ENCODE data around the gene BOLA2B. TPM values are rescaled to one million over a fixed set of nuclear protein-coding genes. Genes with fewer than 3 reads are reported as not detected.
A peak's percentile ranks its signal among the peaks of the same experiment; 100 is the strongest.
"Not testable (repeated sequence)": the region's sequence is repeated elsewhere in the genome, so short reads cannot be mapped to it uniquely, and the experiment has no call there.

BOLA2B gene
- total RNA-seq, 1 donor from 2014 or later, result 26.9 TPM

DNA sequence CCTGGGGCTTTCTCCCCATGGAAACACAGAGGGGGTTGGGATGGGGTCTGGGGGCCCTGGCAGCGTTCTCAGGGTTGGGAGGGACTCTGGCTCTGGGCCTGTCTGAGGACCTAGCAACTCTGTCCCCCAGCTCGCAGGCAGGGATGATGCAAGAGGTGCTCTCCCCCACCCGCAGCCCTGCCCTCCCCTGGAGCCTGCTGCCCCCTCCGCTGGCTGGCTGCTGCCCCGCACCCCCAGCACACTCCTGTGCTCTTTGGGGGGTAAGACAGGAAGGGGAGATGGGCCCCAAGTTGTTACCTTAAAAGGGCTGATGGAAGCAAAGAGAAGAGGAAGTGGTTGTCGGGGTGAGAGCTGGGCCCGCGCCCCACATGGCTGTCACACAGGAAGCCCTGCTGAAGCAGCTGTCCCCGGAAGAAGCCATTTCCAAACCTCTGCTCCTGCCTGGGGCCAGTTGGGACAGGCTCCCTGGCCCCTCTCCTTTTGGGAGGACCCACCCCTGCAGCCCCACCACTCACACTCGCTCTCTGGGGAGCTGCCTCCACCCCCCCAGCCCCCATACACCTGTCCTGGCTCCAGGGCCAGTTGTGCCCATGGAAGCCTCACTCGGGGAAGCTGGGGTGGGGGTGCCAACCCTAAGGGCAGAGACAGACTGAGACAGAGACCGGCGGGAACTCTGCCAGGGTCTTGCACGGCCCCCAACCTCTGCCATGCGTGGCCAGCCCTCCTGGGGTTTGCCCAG lies 7.6 kb downstream of the BOLA2B start:
- DNase-seq (ENCODE audit: low spot score) (no peak), ATAC-seq (peak; percentile 29)
- intact Hi-C loops (cut with DNase I), result no loop called here

DNA sequence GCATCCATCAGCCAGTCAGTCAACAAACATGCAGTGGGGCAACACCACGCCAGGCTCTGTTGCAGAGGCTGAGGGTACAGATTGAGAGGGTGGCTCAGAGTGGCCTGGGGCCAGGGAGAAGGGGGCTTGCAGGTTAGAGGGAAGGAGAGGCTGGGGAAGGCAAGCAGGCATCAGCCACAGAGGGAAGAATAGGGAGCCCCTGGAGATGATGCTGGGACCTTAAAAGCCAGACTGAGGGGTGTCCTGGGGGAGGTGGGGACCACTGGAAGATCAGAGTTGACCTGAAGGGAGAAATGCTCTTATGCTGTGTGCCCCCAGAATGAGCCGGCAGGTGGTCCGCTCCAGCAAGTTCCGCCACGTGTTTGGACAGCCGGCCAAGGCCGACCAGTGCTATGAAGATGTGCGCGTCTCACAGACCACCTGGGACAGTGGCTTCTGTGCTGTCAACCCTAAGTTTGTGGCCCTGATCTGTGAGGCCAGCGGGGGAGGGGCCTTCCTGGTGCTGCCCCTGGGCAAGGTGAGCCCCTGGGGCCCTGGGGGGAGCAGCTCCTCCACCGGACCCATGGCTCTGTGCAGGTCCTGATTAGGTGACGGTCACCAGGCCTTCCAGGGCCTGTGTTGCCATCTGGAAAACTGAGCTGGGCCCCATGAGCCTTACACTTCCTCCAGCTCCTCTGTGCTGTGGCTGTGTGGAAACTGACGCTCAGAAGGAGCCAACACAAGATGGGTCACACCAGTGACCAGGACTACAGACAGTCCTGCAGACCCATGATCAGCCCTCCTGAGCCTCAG lies 8.4 kb downstream of the BOLA2B start:
- DNase-seq (ENCODE audit: low spot score), result no peak
- intact Hi-C loops (cut with DNase I), result no loop called here
- no peak for ATAC-seq

DNA sequence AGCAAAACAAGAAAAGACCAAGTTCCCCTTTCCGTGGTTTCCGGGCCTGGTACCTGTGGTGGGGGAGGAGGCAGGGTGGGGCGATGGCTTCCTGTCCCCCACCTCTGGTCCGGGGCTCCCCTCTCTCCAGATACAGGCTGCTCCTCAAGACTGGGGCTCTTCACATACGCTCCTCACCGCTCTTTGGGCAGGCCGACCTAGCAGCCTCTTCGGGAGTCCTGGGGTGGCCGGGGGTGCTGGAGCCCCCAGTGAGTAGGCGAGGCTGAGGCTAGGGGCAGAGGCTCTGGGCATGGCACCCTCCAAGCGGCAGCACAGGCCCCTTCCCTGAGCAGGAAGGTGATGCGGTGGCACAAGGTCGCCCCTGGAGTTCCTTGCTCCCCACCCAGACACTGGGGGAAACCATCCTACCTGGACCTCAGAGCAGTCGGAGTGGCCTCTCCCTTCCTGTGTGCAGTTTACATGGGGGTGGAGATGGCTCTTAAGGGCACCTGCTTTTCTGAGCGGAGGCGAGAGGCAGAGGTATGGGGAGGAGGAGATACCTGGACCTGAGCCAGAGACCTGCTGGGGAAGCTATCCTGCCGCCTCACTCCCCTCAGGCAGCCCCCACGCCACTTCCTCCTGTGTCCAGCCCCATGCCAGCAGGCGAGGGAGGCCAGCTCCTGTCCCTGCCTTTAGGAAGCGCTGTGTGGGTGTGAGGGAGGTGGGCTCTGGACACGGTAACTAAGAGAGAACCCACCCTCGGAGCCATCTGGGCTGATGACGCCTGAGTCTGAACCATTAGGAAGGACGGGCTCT lies 9.2 kb downstream of the BOLA2B start:
- ATAC-seq, result no peak
- intact Hi-C loops (cut with DNase I), result no loop called here
- no peak for DNase-seq (ENCODE audit: low spot score)

DNA sequence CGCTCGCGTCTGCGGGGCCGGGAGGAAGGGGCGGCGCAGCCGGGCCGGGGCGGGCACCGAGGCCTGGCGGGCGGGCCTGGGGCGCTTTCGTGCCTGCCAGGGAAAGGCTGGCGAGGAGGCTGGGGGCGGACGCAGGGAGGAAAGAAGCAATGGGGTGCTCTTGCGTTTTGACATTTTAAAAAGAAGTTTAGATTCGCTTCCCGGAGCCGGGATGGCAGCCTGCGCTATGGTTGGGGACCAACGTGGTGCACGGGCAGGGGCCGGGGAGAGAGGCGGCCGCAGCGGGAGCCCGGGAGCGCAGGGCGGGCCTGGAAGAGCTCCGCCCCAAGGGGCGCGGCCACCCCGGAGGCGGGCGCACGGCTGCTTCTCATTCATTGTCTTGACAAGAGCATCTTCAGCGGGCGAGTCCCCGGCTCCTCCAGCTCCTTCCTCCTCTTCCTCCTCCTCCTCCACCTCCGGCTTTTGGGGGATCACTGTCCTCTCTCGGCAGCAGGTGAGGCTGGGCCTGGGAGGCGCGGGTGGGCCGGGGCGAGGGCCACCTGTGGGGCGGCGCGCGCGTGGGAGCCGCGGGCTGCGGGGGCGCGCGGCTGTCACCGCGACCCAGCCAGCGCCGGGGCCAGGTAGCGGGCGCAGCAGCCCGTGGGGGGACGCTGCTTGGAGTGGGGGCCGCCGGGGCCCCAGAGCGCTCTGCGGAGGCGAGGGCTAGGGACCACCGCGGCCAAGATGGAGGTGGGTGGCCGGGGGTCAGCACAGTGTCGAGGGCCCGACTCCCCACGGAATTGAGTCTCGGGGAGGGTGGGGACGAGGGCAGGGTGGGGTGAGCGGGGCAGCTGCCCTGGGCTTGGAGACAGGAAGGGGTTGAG lies 10.0 kb downstream of the BOLA2B start, which contains the start of gene CORO1A:
CORO1A (plus strand) TSS at position 370 of the 863 bp plus-strand sequence. CDS start 1,608 bp downstream, outside the sequence.
- intact Hi-C loops (cut with DNase I), result no loop called here
- peak; percentile 91 for DNase-seq (ENCODE audit: low spot score)
- ATAC-seq, result peak; percentile 88

DNA sequence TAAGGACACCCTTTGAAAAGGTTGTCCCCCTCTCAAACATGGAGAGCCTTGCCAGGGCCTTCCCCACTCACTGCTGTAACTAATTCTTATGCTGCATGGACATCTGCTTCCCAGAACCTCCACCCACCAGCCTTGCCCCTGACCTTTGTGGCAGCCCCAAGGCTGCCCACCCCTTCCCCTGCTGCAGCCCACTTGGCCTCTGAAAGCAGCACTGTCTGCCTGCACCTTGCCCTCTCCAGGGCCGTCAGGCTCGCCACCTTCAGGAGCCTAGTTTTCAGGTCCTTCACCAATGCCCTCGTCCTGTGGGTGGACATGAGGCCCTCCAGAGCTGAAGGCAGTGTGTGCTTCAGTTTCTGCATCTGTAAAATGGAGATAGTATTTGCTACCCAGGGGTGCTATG lies 12.7 kb downstream of the BOLA2B start:
- no peak for ATAC-seq
- intact Hi-C loops (cut with DNase I), result no loop called here

DNA sequence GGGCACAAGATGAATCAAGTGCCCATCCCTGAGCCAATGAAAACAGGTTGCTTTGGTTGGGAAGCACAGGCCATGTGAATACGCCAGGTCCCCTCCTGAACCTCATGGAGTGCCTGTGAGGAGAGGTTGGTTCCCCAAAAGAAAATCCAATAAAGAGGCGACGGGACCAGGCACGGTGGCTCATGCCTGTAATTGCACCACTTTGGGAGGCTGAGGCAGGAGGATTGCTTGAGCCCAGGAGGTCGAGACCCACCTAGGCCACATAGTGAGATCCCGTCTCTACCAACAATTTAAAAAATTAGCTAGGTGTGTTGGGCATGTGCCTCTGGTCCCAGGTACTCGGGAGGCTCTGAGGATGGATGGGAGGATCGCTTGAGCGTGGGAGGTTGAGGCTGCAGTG lies 13.5 kb downstream of the BOLA2B start:
- ATAC-seq (no peak), DNase-seq (ENCODE audit: low spot score) (no peak)
- intact Hi-C loops (cut with DNase I), result no loop called here

More for the DNA sequence above, 12.7 kb downstream of the BOLA2B start:
- no peak for DNase-seq (ENCODE audit: low spot score)

DNA sequence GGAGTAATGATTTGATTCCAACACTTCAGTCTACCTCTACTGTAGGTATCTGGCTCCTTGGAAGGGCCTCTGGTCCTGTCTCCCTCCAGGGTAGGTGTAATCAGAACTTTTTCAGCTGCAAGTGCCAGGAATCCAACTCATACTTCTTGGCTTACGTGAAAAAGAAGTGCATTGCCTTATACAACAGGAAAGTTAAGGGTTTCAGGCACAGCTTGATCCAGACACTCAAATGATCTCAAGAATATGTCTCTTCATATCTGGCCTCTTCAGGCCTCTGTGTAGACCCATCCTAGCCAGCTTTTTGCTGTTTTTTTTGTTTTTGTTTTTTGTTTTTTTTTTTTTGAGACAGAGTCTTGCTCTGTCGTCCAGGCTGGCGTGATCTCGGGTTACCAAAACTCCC lies 14.3 kb downstream of the BOLA2B start:
- intact Hi-C loops (cut with DNase I), result no loop called here
- no peak for ATAC-seq
- no peak for DNase-seq (ENCODE audit: low spot score)

DNA sequence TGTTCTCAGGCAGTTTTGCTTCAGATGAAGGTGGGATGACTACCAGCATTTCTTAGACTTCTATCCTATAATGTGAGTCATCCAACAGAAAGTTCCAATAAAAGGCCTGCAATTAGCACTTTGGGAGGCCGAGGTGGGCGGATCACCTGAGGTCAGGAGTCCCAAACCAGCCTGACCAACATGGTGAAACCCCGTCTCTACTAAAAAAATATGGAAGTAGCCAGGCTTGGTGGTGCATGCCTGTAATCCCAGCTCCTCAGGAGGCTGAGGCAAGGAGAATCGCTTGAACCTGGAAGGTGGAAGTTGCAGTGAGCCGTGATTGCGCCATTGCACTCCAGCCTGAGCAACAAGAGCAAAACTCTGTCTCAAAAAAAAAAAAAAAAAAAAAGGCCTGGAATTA lies 16.6 kb downstream of the BOLA2B start:
- intact Hi-C loops (cut with DNase I); ATAC-seq; DNase-seq (ENCODE audit: low spot score): not testable (repeated sequence)

DNA sequence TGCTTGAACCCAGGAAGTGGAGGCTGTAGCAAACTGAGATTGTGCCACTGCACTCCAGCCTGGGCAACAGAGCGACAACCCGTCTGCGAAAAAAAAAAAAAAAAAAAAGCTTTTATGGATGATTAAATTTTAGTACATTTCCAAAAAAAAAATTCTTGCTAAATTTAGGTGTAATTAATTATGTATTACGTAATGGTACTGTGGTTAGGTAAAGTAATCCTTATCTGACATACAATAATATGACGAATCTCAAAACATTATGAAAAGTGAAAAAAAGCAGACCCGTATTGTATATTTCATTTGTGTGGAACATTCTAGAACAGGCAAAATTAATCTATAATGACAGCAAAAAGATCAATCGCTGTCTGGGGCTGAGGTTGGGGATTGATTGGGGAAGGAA lies 20.4 kb downstream of the BOLA2B start:
- intact Hi-C loops (cut with DNase I), result no loop called here
- ATAC-seq (no peak), DNase-seq (ENCODE audit: low spot score) (no peak)

DNA sequence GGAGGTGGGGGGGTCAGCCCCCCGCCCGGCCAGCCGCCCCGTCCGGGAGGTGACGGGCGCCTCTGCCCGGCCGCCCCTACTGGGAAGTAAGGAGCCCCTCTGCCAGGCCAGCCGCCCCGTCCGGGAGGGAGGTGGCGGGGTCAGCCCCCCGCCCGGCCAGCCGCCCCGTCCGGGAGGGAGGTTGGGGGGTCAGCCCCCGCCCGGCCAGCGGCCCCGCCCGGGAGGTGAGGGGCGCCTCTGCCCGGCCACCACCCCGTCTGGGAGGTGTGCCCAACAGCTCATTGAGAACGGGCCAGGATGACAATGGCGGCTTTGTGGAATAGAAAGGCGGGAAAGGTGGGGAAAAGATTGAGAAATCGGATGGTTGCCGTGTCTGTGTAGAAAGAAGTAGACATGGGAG lies 23.3 kb downstream of the BOLA2B start:
- ATAC-seq; DNase-seq (ENCODE audit: low spot score); intact Hi-C loops (cut with DNase I): not testable (repeated sequence)

DNA sequence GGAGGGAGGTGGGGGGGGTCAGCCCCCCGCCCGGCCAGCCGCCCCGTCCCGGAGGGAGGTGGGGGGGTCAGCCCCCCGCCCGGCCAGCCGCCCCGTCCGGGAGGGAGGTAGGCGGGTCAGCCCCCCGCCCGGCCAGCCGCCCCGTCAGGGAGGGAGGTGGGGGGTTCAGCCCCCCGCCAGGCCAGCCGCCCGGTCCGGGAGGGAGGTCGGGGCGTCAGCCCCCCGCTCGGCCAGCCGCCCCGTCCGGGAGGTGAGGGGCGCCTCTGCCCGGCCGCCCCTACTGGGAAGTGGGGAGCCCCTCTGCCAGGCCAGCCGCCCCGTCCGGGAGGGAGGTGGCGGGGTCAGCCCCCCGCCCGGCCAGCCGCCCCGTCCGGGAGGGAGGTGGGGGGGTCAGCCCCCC lies 24.1 kb downstream of the BOLA2B start:
- ATAC-seq; DNase-seq (ENCODE audit: low spot score); intact Hi-C loops (cut with DNase I): not testable (repeated sequence)

DNA sequence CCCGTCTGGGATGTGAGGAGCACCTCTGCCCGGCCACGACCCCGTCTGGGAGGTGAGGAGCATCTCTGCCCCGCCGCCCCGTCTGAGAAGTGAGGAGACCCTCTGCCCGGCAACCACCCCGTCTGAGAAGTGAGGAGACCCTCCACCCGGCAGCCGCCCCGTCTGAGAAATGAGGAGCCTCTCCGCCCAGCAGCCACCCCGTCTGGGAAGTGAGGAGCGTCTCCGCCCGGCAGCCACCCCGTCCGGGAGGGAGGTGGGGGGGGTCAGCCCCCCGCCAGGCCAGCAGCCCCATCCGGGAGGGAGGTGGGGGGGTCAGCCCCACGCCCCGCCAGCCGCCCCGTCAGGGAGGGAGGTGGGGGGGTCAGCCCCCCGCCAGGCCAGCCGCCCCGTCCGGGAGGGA lies 24.7 kb downstream of the BOLA2B start:
- intact Hi-C loops (cut with DNase I); DNase-seq (ENCODE audit: low spot score); ATAC-seq: not testable (repeated sequence)

DNA sequence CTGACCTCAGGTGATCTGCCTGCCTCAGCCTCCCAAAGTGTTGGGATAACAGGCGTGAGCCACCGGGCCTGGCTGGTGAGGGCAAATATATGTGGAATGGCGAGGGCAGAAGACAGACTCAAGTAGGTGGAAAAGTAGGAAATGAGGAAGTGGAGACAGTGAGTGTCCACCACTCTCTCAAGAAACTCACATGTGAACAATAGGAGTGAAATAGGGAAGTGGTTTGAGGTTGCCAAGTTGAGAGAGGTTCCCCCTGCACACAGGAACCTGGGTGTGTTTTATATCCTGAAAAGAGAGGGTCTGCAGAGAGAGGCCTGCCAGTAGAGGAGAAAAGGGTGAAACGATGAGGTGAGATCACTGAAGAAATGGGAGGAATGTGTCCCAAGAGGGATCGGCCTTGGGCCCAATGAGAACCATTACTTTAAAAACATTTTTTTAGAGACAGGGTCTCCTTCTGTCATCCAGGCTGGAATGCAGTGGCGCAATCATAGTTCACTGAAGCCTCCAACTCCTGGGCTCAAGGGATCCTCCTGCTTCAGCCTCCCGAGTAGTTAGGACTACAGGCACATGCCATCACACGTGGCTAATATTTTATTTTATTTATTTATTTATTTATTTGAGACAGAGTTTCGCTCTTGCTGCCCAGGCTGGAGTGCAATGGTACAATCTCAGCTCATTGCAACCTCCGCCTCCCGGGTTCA lies 27.1 kb downstream of the BOLA2B start:
- intact Hi-C loops (cut with DNase I), result no loop called here
- DNase-seq (ENCODE audit: low spot score) (no peak), ATAC-seq (peak; percentile 63)

DNA sequence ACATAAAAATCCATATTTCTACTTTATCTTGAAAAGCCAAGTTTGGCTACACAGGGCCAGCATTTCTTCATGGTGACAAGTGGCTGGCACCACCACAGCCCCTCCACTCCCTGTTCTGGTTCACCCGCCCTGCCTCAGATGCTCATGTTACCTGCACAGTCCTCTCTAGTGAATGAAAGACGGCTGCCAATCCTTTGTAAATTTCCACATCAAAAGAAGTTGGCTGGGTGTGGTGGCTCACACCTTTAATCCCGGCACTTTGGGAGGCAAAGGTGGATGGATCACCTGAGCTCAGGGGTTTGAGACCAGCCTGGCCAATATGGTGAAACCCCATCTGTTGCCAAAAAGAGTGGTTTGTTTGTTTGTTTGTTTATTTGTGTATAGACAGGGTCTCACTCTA lies 29.9 kb downstream of the BOLA2B start:
- intact Hi-C loops (cut with DNase I), result no loop called here
- no peak for DNase-seq (ENCODE audit: low spot score)
- ATAC-seq, result no peak

DNA sequence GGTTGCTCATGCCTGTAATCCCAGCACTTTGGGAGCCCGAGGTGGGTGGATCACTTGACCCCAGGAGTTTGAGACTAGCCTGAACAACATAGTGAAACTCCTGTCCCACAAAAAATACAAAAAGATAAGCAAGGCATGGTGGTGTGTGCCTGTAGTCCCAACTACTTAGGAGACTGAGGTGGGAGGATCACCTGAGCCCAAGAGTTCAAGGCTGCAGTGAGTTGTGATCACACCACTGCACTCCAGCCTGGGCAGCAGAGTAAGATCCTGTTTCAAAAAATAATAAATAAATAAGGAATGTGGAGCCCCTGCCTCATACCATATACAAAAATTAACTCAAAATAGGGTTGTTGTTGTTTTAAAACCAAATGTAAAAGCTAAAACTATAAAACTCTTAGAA lies 36.3 kb downstream of the BOLA2B start:
- intact Hi-C loops (cut with DNase I), result no loop called here
- DNase-seq (ENCODE audit: low spot score), result no peak
- no peak for ATAC-seq

DNA sequence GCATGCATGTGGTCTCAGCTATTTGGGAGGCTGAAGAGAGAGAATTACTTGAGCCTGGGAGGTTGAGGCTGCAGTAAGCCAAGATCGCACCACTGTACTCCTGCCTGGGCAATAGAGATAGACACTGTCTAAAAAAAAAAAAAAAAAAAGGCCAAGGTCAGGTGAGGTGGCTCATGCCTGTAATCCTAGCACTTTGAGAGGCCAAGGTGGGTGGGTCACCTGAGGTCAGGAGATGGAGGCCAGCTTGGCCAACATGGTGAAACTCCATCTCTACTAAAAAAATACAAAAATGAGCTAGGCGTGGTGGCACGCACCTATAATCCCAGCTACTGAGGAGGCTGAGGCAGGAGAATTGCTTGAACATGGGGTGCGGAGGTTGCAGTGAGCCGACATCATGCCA lies 38.3 kb downstream of the BOLA2B start:
- intact Hi-C loops (cut with DNase I), result no loop called here
- DNase-seq (ENCODE audit: low spot score) (no peak), ATAC-seq (no peak)

DNA sequence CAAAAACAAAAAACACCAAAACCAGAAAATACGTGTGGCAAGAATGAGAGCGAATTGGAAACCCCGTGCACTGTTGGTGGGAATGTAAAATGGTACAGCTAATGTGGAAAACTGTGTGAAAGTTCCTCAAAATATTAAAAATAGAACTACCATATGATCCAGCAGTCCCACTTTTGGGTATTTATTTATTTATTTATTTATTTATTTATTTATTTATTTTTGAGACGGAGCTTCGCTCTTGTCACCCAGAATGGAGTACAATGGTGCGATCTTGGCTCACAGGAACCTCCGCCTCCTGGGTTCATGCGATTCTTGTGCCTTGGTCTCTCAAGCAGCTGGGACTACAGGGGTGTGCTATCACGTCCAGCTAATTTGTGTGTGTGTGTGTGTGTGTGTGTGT lies 40.9 kb downstream of the BOLA2B start:
- intact Hi-C loops (cut with DNase I), result no loop called here
- ATAC-seq (no peak), DNase-seq (ENCODE audit: low spot score) (no peak)

DNA sequence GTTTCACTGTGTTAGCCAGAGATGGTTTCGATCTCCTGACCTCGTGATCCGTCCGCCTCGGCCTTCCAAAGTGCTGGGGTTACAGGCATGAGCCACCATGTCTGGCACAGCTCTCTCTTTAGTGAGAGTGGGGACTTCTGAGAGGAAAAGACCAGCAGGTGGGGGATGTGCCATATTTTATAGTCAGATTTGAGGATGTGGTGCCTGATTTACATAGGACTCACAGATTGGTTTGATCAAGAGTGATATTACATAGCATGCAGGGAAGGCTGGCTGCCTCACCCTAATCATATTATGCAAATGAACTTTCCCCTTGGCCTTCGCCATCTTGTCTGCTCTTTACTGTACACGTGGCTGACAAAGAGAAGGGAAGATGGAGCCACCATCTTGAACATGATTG lies 42.4 kb downstream of the BOLA2B start:
- intact Hi-C loops (cut with DNase I), result no loop called here
- DNase-seq (ENCODE audit: low spot score), result no peak
- no peak for ATAC-seq

All from sciatic nerve (tissue), 2 donors.